HCT116 (cell line): Measurements from ENCODE around the gene SEMA3B. TPM values are rescaled to one million over a fixed set of nuclear protein-coding genes. Genes with fewer than 3 reads are reported as not detected.

Source experiments
- ATAC-seq: fragments of 200-7000 bp; cut with Tn5 transposase; 2 replicates; pipeline ENCODE4 v1.9.1; 2020; ENCODE audit warnings: mild to moderate bottlenecking, moderate library complexity
- BruUV-seq: library from RNA; stranded (reverse); fragments of 400-500 nt; replicated peaks from 2 replicates; lab custom pipeline; 2021; lab: Mats Ljungman, UMichigan
- CTCF ChIA-PET: fragments of 300-600 bp; sonication (Branson Sonifier 250); formaldehyde crosslinking; loops from one replicate; lab custom pipeline; 2021; ENCODE audit warnings: antibody characterized with exemption; lab: Charles Lee
- POLR2A ChIA-PET: fragments of 300-600, 350-600 bp; sonication (Branson Sonifier 250); formaldehyde crosslinking; loops from one replicate; lab custom pipeline; 2021; ENCODE audit warnings: antibody characterized with exemption; lab: Charles Lee
- RAD21 ChIA-PET, 2 experiments: fragments of 300-600 bp; sonication (Branson Sonifier 250); formaldehyde crosslinking; loops; one replicate each; lab custom pipeline; 2023; ENCODE audit warnings: low total read pairs in 2 of 2; ENCODE audit not compliant: uncharacterized antibody in 2 of 2, unreplicated experiment in 2 of 2, low non-redundant PET in 1 of 2; lab: Charles Lee
- DNase-seq: peaks from one replicate; pipeline ENCODE4 v3.0.0-alpha.2; 2010; ENCODE audit warnings: low read depth, low spot score
- H2AFZ ChIP-seq: fragments of 200-600 bp; shearing (Covaris generic), sonication (generic); 2 replicates; pipeline ENCODE4 v1.6.1; 2017; ENCODE audit warnings: low read depth, mixed run types, mixed read lengths, antibody characterized with exemption, low read length; ENCODE audit not compliant: poor library complexity, severe bottlenecking
- H3K27ac ChIP-seq: 2 replicates; pipeline ENCODE4 v1.5.1; 2012; ENCODE audit warnings: low read depth, low read length
- H3K27me3 ChIP-seq: fragments of 200-600 bp; sonication (generic); 2 replicates; pipeline ENCODE4 v1.6.1; 2016; ENCODE audit warnings: mixed run types, low read length, mixed read lengths; ENCODE audit not compliant: insufficient read depth
- H3K36me3 ChIP-seq, 2 experiments: fragments of 200-500 bp in 1 of 2; fragments of 200-600 bp in 1 of 2; sonication (Bioruptor generic) in 1 of 2; sonication (generic) in 1 of 2; 2 replicates each; pipeline versions ENCODE4 v1.5.1 to v1.6.1; 2014 to 2016; ENCODE audit warnings: low read length in 2 of 2, inconsistent platforms in 1 of 2, mixed read lengths in 1 of 2, mixed run types in 1 of 2; ENCODE audit not compliant: insufficient read depth in 2 of 2, control insufficient read depth in 1 of 2
- H3K4me1 ChIP-seq, 2 experiments: fragments of 200-600 bp in 1 of 2; sonication (generic) in 1 of 2; 2 replicates each; pipeline versions ENCODE4 v1.5.1 to v1.6.1; 2012 to 2017; ENCODE audit warnings: low read length in 2 of 2, inconsistent platforms in 1 of 2, mild to moderate bottlenecking in 1 of 2, mixed read lengths in 1 of 2, mixed run types in 1 of 2, moderate library complexity in 1 of 2; ENCODE audit not compliant: insufficient read depth in 2 of 2, control insufficient read depth in 1 of 2
- H3K4me2 ChIP-seq: fragments of 200-600 bp; sonication (generic); 2 replicates; pipeline ENCODE4 v1.6.1; 2017; ENCODE audit warnings: mixed run types, low read length, mixed read lengths
- H3K4me3 ChIP-seq, 2 experiments: fragments of 200-600 bp in 1 of 2; sonication (generic) in 1 of 2; replicated peaks in 1 of 2; 2 replicates each; pipeline ENCODE4 v1.5.1; 2011 to 2016; ENCODE audit warnings: low read length in 2 of 2, control low read depth in 1 of 2, low read depth in 1 of 2, mild to moderate bottlenecking in 1 of 2, mixed read lengths in 1 of 2, mixed run types in 1 of 2
- H3K79me2 ChIP-seq: fragments of 200-600 bp; sonication (generic); 2 replicates; pipeline ENCODE4 v1.6.1; 2017; ENCODE audit warnings: mild to moderate bottlenecking, mixed run types, low read length, moderate library complexity, mixed read lengths; ENCODE audit not compliant: insufficient read depth
- H3K9ac ChIP-seq: fragments of 200-600 bp; sonication (generic); 2 replicates; pipeline ENCODE4 v1.6.1; 2016; ENCODE audit warnings: low read length, mixed read lengths
- H3K9me2 ChIP-seq: fragments of 200-600 bp; sonication (generic), shearing (Covaris generic); 2 replicates; pipeline ENCODE4 v1.6.1; 2017; ENCODE audit warnings: mixed run types, mild to moderate bottlenecking, moderate library complexity; ENCODE audit not compliant: insufficient read depth
- H3K9me3 ChIP-seq, 2 experiments: fragments of 200-500 bp in 1 of 2; fragments of 200-600 bp in 1 of 2; sonication (Bioruptor generic) in 1 of 2; sonication (generic) in 1 of 2; 2 replicates each; pipeline ENCODE4 v1.6.1; 2014 to 2017; ENCODE audit warnings: low read length in 2 of 2, mixed read lengths in 2 of 2, inconsistent platforms in 1 of 2, low read depth in 1 of 2, mild to moderate bottlenecking in 1 of 2, mixed run types in 1 of 2, moderate library complexity in 1 of 2; ENCODE audit not compliant: control insufficient read depth in 1 of 2, insufficient read depth in 1 of 2
- H4K20me1 ChIP-seq: fragments of 200-600 bp; sonication (generic), shearing (Covaris generic); 2 replicates; pipeline ENCODE4 v1.6.1; 2017; ENCODE audit warnings: mixed run types, mild to moderate bottlenecking, moderate library complexity; ENCODE audit not compliant: insufficient read depth
- POLR2A ChIP-seq: IDR thresholded peaks from 2 replicates; pipeline ENCODE4 v1.7.0; 2011; ENCODE audit warnings: borderline replicate concordance; ENCODE audit not compliant: insufficient read depth, insufficient read length; ENCODE audit errors: extremely low read depth
- RAD21 ChIP-seq: IDR thresholded peaks from 2 replicates; pipeline ENCODE4 v1.6.1; 2012; ENCODE audit warnings: low read depth, mild to moderate bottlenecking
- SIN3A ChIP-seq: IDR thresholded peaks from 2 replicates; pipeline ENCODE4 v1.6.1; 2012; ENCODE audit warnings: low read depth
- intact Hi-C: fragments of 100-400 bp; cut with micrococcal nuclease; formaldehyde crosslinking; loops from 2 replicates; pipeline ENCODE4 v1.10.0; 2022
- total RNA-seq: library from RNA; stranded (reverse); gene quantifications from one replicate; pipeline ENCODE4 v1.2.1, GENCODE V29; 2021; ENCODE audit not compliant: unreplicated experiment
- TF ChIP-seq, protein P1 (sequence below), 3 experiments: fragments of 200-600 bp in 1 of 3; sonication (generic) in 1 of 3; IDR thresholded peaks in 2 of 3; conservative IDR thresholded peaks in 1 of 3; 2 replicates each; pipeline ENCODE4 v1.5.1; 2012 to 2017; ENCODE audit warnings: low read depth in 2 of 3, low read length in 2 of 3, antibody characterized with exemption in 1 of 3, borderline replicate concordance in 1 of 3, control low read depth in 1 of 3, mild to moderate bottlenecking in 1 of 3, mixed read lengths in 1 of 3, mixed run types in 1 of 3, moderate library complexity in 1 of 3; ENCODE audit not compliant: insufficient read depth in 1 of 3
- TF ChIP-seq, protein P2 (sequence below): IDR thresholded peaks from 2 replicates; pipeline ENCODE4 v1.6.1; 2012; ENCODE audit warnings: low read depth

Gene SEMA3B
- total RNA-seq, 1 experiment from 2014 or later: 46.2 TPM

DNA sequence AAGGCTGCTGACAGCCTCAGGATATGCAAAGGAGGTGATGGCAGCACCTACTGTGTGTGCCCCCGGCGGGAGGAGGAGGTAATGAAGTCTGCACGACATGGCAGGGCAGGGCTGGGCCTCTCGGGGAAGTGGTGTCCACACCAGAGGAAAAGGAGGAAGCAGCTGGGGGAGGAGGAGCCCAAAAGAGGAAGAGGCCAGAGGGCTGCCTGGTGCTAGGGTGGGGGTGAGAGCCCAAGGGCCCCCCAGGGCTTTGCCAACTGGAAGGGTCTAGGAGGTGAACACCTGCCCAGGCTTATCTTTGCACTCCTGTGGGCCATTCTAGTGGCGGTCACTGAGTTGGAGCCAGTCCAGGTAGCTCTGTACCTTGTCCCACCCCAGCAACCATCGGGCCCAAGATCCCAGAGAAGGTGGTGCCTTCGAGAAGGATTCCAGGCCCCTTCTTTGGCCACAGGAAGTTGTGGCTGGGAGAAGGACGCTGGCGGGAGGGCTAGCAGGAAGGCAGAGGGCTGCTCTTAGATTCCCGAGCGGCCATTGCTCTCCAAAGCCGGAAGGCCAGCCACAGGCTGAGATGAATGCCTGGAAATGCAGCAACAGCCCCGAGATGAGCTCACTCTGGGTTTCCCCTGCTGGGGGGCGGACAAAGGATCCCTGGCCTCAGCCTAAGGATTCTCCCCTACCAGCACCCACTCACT, 25.9 kb upstream of the SEMA3B start:
- intact Hi-C loops: no loop called here
- DNase-seq: no peak
- no peaks in the 10 kb centered on the region for H3K9me2 ChIP-seq
- no peak for ATAC-seq
- CTCF ChIA-PET: interaction anchor here (0.8 to 1.4 kb wide), 3 partner anchors 16 to 48 kb away, joined by 3 to 8 read pairs (median 3); no protein-coding TSS in a partner anchor
- H3K27me3 ChIP-seq: no peaks in the 10 kb centered on the region
- peaks cover 0 to 5% of the 10 kb centered on the region in 2 experiments; a peak in 1 of 4 replicates for H3K36me3 ChIP-seq
- RAD21 ChIA-PET: no interaction called here
- POLR2A ChIA-PET: interaction anchor here (0.6 to 0.9 kb wide), 3 partner anchors 8 to 22 kb away, joined by 3 to 4 read pairs (median 3); no protein-coding TSS in a partner anchor
- H3K79me2 ChIP-seq: peaks cover 95% of the 10 kb centered on the region
- no TSS peak for BruUV-seq
- no peak overlapping the region for H2AFZ ChIP-seq
- no peaks in the 10 kb centered on the region for H3K9me3 ChIP-seq
- 0 out of 2 replicates have a peak, but pooled peaks cover 4% of the 10 kb centered on the region for H4K20me1 ChIP-seq
- TF ChIP-seq, protein P1, sequence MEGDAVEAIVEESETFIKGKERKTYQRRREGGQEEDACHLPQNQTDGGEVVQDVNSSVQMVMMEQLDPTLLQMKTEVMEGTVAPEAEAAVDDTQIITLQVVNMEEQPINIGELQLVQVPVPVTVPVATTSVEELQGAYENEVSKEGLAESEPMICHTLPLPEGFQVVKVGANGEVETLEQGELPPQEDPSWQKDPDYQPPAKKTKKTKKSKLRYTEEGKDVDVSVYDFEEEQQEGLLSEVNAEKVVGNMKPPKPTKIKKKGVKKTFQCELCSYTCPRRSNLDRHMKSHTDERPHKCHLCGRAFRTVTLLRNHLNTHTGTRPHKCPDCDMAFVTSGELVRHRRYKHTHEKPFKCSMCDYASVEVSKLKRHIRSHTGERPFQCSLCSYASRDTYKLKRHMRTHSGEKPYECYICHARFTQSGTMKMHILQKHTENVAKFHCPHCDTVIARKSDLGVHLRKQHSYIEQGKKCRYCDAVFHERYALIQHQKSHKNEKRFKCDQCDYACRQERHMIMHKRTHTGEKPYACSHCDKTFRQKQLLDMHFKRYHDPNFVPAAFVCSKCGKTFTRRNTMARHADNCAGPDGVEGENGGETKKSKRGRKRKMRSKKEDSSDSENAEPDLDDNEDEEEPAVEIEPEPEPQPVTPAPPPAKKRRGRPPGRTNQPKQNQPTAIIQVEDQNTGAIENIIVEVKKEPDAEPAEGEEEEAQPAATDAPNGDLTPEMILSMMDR (IDR thresholded peaks at IDR 0.05 in 2 of 3, conservative IDR thresholded peaks at IDR 0.05 in 1 of 3; ENCODE audit: borderline replicate concordance in 1 of 3, insufficient read depth in 1 of 3, low read depth in 2 of 3, low read length in 2 of 3): no peak
- TF ChIP-seq, protein P2, sequence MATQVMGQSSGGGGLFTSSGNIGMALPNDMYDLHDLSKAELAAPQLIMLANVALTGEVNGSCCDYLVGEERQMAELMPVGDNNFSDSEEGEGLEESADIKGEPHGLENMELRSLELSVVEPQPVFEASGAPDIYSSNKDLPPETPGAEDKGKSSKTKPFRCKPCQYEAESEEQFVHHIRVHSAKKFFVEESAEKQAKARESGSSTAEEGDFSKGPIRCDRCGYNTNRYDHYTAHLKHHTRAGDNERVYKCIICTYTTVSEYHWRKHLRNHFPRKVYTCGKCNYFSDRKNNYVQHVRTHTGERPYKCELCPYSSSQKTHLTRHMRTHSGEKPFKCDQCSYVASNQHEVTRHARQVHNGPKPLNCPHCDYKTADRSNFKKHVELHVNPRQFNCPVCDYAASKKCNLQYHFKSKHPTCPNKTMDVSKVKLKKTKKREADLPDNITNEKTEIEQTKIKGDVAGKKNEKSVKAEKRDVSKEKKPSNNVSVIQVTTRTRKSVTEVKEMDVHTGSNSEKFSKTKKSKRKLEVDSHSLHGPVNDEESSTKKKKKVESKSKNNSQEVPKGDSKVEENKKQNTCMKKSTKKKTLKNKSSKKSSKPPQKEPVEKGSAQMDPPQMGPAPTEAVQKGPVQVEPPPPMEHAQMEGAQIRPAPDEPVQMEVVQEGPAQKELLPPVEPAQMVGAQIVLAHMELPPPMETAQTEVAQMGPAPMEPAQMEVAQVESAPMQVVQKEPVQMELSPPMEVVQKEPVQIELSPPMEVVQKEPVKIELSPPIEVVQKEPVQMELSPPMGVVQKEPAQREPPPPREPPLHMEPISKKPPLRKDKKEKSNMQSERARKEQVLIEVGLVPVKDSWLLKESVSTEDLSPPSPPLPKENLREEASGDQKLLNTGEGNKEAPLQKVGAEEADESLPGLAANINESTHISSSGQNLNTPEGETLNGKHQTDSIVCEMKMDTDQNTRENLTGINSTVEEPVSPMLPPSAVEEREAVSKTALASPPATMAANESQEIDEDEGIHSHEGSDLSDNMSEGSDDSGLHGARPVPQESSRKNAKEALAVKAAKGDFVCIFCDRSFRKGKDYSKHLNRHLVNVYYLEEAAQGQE: no peak
- no peak for TF ChIP-seq SIN3A
- TF ChIP-seq RAD21: no peak
- TF ChIP-seq POLR2A: no peak
- no peak overlapping the region for H3K4me2 ChIP-seq
- H3K27ac ChIP-seq: peak overlapping the region; percentile 19; the same call in 1 of the 2 replicates
- H3K9ac ChIP-seq: no peak overlapping the region
- H3K4me3 ChIP-seq: no peak overlapping the region
- H3K4me1 ChIP-seq: peaks cover 39 to 58% of the 10 kb centered on the region in 2 experiments
